HepG2 (cell line): Measurements from ENCODE around the gene KIF3A. TPM values are rescaled to one million over a fixed set of nuclear protein-coding genes. Genes with fewer than 3 reads are reported as not detected.
"Not testable (repeated sequence)": the region's sequence is repeated elsewhere in the genome, so short reads cannot be mapped to it uniquely, and the experiment has no call there.

Experiments
- ATAC-seq: fragments of 200-7000 bp; cut with Tn5 transposase; 3 replicates; pipeline ENCODE4 v1.9.1; 2020; ENCODE audit warnings: mild to moderate bottlenecking, moderate library complexity
- BruUV-seq: library from RNA; stranded (reverse); fragments of 400-500 nt; replicated peaks from 2 replicates; lab custom pipeline; 2021; lab: Mats Ljungman, UMichigan
- CTCF ChIA-PET: fragments of 300-600 bp; formaldehyde crosslinking; extraction: SDS; loops from one replicate; lab custom pipeline; 2021; ENCODE audit warnings: low total read pairs, inconsistent platforms, low intra/inter-chr PET ratio; lab: Yijun Ruan, JAX
- POLR2A ChIA-PET: fragments of 350-600 bp; sonication (Branson Sonifier 250); formaldehyde crosslinking; loops from one replicate; lab custom pipeline; 2020; ENCODE audit warnings: antibody characterized with exemption, inconsistent platforms; lab: Yijun Ruan, JAX
- DNase-seq: peaks from one replicate; pipeline ENCODE4 v3.0.0-alpha.2; 2015; ENCODE audit warnings: low spot score
- FAIRE-seq: peaks from 3 replicates; lab custom pipeline; 2011; peaks lifted over from hg19 to GRCh38; lab: Jason Lieb, UNC
- H2AFZ ChIP-seq: one replicate; pipeline ENCODE4 v1.6.1; 2011; ENCODE audit warnings: low read length, inconsistent platforms
- H3K27ac ChIP-seq: fragments of 300-600 bp; 3 replicates; pipeline ENCODE4 v1.8.0; 2011; ENCODE audit warnings: mixed run types, mild to moderate bottlenecking, mixed read lengths, low read length, inconsistent platforms; ENCODE audit not compliant: insufficient read depth; ENCODE audit errors: extremely low read length
- H3K27me3 ChIP-seq, 2 experiments: fragments of 200-600 bp in 1 of 2; 2 replicates in 1 of 2; 3 replicates in 1 of 2; pipeline versions ENCODE4 v1.6.0 to v1.8.0; 2011; ENCODE audit warnings: low read length in 2 of 2, mild to moderate bottlenecking in 2 of 2, moderate library complexity in 2 of 2, inconsistent platforms in 1 of 2; ENCODE audit not compliant: insufficient read depth in 2 of 2, control insufficient read depth in 1 of 2
- H3K36me3 ChIP-seq, 2 experiments: fragments of 200-600 bp in 1 of 2; replicated peaks in 1 of 2; 2 replicates in 1 of 2; 3 replicates in 1 of 2; pipeline versions ENCODE4 v1.5.1 to v1.8.0; 2011; ENCODE audit warnings: low read length in 2 of 2, inconsistent platforms in 1 of 2; ENCODE audit not compliant: insufficient read depth in 2 of 2, control insufficient read depth in 1 of 2
- H3K4me1 ChIP-seq: 2 replicates; pipeline ENCODE4 v1.5.1; 2012; ENCODE audit warnings: low read length, inconsistent platforms; ENCODE audit not compliant: insufficient read depth
- H3K4me2 ChIP-seq: 2 replicates; pipeline ENCODE4 v1.6.0; 2011; ENCODE audit warnings: low read depth, low read length, inconsistent platforms
- H3K4me3 ChIP-seq, 3 experiments: fragments of 200-600 bp in 1 of 3; sonication (generic), shearing (Covaris generic) in 1 of 3; replicated peaks in 1 of 3; 2 replicates each; pipeline ENCODE4 v1.5.1; 2011 to 2016; ENCODE audit warnings: low read length in 3 of 3, inconsistent platforms in 2 of 3, low read depth in 2 of 3, mild to moderate bottlenecking in 2 of 3, control low read depth in 1 of 3, mixed read lengths in 1 of 3; ENCODE audit not compliant: insufficient read depth in 1 of 3
- H3K79me2 ChIP-seq: one replicate; pipeline ENCODE4 v1.6.1; 2011; ENCODE audit warnings: low read length, inconsistent platforms; ENCODE audit not compliant: insufficient read depth
- H3K9ac ChIP-seq: 2 replicates; pipeline ENCODE4 v1.6.0; 2011; ENCODE audit warnings: mild to moderate bottlenecking, low read depth, low read length, inconsistent platforms; ENCODE audit not compliant: insufficient read depth
- H3K9me3 ChIP-seq: 2 replicates; pipeline ENCODE4 v1.5.1; 2012; ENCODE audit warnings: mild to moderate bottlenecking, low read length
- H4K20me1 ChIP-seq: 2 replicates; pipeline ENCODE4 v1.6.0; 2011; ENCODE audit warnings: inconsistent platforms, mild to moderate bottlenecking, low read length, moderate library complexity; ENCODE audit not compliant: insufficient read depth
- ATRX ChIP-seq: sonication (generic); formaldehyde crosslinking; IDR thresholded peaks from 2 replicates; pipeline ENCODE4 v1.4.0; 2020; ENCODE audit warnings: missing genetic modification reagents, borderline replicate concordance
- CHD2 ChIP-seq: IDR thresholded peaks from 2 replicates; pipeline ENCODE4 v1.6.1; 2011; ENCODE audit warnings: low read depth, low read length, improper control_type of control experiment
- PATZ1 ChIP-seq: sonication (generic); formaldehyde crosslinking; IDR thresholded peaks from 2 replicates; pipeline ENCODE4 v1.4.0; 2020; ENCODE audit warnings: missing genetic modification reagents
- TCF12 ChIP-seq, 2 experiments: fragments of 450-650 bp in 1 of 2; sonication (generic) in 1 of 2; formaldehyde crosslinking in 1 of 2; IDR thresholded peaks; 2 replicates each; pipeline versions ENCODE4 v1.6.1 to v1.8.0; 2017 to 2022; ENCODE audit warnings: antibody characterized with exemption in 1 of 2, mild to moderate bottlenecking in 1 of 2, missing genetic modification reagents in 1 of 2, moderate library complexity in 1 of 2
- ZNF382 ChIP-seq: sonication (generic); formaldehyde crosslinking; IDR thresholded peaks from 2 replicates; pipeline ENCODE4 v1.5.0; 2020; ENCODE audit warnings: missing genetic modification reagents, mild to moderate bottlenecking, borderline replicate concordance
- WGBS: methylation state at CpG from one replicate; pipeline ENCODE4 v1.1.6; 2017; ENCODE audit warnings: low lambda C conversion rate; 5-methylcytosine and 5-hydroxymethylcytosine counted together
- in situ Hi-C: cut with HindIII; loops from 2 replicates; pipeline ENCODE4 v1.10.0; 2017; ENCODE audit warnings: low pct_unique_long_range_greater_than_20kb; ENCODE audit not compliant: extremely low pct_ligation_motif_present
- intact Hi-C: fragments of 100-400 bp; cut with micrococcal nuclease; formaldehyde crosslinking; loops from one replicate; pipeline ENCODE4 v1.10.0; 2022; ENCODE audit not compliant: unreplicated experiment
- polyA plus RNA-seq, 8 experiments: library from polyadenylated mRNA; depleted of rRNA in 3 of 8; stranded (reverse) in 7 of 8; unstranded in 1 of 8; fragments of >200 nt; fragmentation: Illumina TruSeq in 4 of 8; extraction: Trizol in 4 of 8; gene quantifications; 2 replicates each; pipeline versions ENCODE4 v1.2.1 to v1.2.3, GENCODE V29; 2011 to 2016; ENCODE audit warnings: low read depth in 4 of 8, missing spikeins in 1 of 8, mixed read lengths in 1 of 8; ENCODE audit not compliant: insufficient read depth in 1 of 8
- total RNA-seq, 5 experiments: library from RNA; depleted of rRNA; stranded (reverse); fragments of >200 nt; fragmentation: Illumina TruSeq; extraction: Trizol; gene quantifications; 2 replicates each; pipeline ENCODE4 v1.2.3, GENCODE V29; 2016; ENCODE audit warnings: low read depth in 1 of 5

Gene KIF3A
- total and polyA plus RNA-seq, 2 of the 13 experiments (the other 11 are each of a cell fraction or from before 2014, with no cell fraction given) = 2.3 to 8.4 TPM

GRCh38 chr5:132692632-132692967 is 44.7 kb downstream of the KIF3A start (continued):
- no peak for TF ChIP-seq PATZ1 (CRISPR knock-in tag)
- TF ChIP-seq ATRX = no peak
- TF ChIP-seq ZNF382 (CRISPR knock-in tag) = no peak
- TF ChIP-seq CHD2 = no peak
- TF ChIP-seq TCF12 (IDR thresholded peaks at IDR 0.05) = no peak
- TF ChIP-seq TCF12 (CRISPR knock-in tag; IDR thresholded peaks at IDR 0.05) = no peak

- H3K27me3 ChIP-seq, H3K9me3 ChIP-seq, FAIRE-seq, BruUV-seq, in situ Hi-C loops, H2AFZ ChIP-seq, H3K79me2 ChIP-seq, H3K4me2 ChIP-seq, H3K9ac ChIP-seq, ATAC-seq, H3K36me3 ChIP-seq, POLR2A ChIA-PET, H3K4me3 ChIP-seq, CTCF ChIA-PET, DNase-seq, H4K20me1 ChIP-seq, H3K27ac ChIP-seq, intact Hi-C loops, H3K4me1 ChIP-seq: not testable (repeated sequence)
- WGBS = 82% methylated on average over 5 of the region's 5 CpGs
Observed at GRCh38 chr5:132691755-132692631, 45.4 kb downstream of the KIF3A start.
